ENCODE data around the gene LIPG. TPM values are rescaled to one million over a fixed set of nuclear protein-coding genes. Genes with fewer than 3 reads are reported as not detected.

The LIPG gene
- total RNA-seq, 5 donors from 2014 or later (not counting 1 experiment from before 2014, with no cell fraction given) = 0.22 to 0.76 (median 0.26) TPM; not detected in 2

DNA sequence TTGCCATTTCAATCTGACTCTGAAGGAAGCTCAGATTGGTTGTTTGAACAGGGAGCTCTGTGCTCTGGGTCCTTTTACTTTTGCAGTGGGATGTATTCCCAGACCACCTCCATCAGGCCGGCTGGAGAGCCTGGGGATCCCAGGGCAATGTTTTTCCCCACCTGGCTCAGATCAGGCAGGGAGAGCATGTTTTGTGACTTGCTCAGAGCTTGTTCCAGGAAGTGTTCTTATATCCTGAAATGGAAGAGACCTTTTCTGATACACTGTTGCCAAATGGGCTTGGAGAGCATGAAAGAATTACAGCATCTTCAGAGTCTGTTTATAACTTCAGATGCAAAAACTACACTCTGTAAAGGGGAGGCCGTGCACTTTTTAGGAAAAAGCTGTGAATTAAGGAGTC, 56.0 kb downstream of the LIPG start:
- Histone ChIP-seq H3K4me3 (ENCODE audit: control insufficient read depth in 1 of 2, extremely low read depth in 1 of 2, low read length in 1 of 2) (no peak overlapping the region), H3K27ac (ENCODE audit: low read length) (no peak overlapping the region), H3K9me3 (no peaks in the 10 kb centered on the region), H3K27me3 (replicated peaks in 1 of 2; ENCODE audit: control insufficient read depth in 2 of 2, extremely low read depth in 1 of 2, insufficient read depth in 2 of 2, low read length in 1 of 2) (peaks cover 0 to 26% of the 10 kb centered on the region in 2 experiments), H3K36me3 (ENCODE audit: control insufficient read depth in 2 of 2, extremely low read depth in 1 of 2, insufficient read depth in 1 of 2, low read length in 1 of 2) (no peaks in the 10 kb centered on the region), H3K4me1 (ENCODE audit: control insufficient read depth in 1 of 2, extremely low read depth in 1 of 2, insufficient read depth in 2 of 2, low read length in 2 of 2) (no peaks in the 10 kb centered on the region)
- ATAC-seq (replicated peaks in 1 of 4) = no peak
- Mint-ChIP-seq H3K36me3 (no peaks in the 10 kb centered on the region), H3K9me3 (no peaks in the 10 kb centered on the region), H3K27ac (no peak overlapping the region), H3K4me3 (no peak overlapping the region), H3K27me3 (peaks cover 18 to 21% of the 10 kb centered on the region in 2 donors), H3K4me1 (peaks cover 0 to 2% (median 0%) of the 10 kb centered on the region in 3 donors)
- CTCF ChIA-PET = interaction anchor here in 1 of 2 donors (0.6 kb wide), 1 partner anchor 25 kb away, joined by 4 read pairs; no protein-coding TSS in a partner anchor
- DNase-seq = no peak
- no CpG with 5 or more reads among the region's 2 CpGs for WGBS (ENCODE audit: insufficient coverage)
- POLR2A ChIA-PET = no interaction called here

DNA sequence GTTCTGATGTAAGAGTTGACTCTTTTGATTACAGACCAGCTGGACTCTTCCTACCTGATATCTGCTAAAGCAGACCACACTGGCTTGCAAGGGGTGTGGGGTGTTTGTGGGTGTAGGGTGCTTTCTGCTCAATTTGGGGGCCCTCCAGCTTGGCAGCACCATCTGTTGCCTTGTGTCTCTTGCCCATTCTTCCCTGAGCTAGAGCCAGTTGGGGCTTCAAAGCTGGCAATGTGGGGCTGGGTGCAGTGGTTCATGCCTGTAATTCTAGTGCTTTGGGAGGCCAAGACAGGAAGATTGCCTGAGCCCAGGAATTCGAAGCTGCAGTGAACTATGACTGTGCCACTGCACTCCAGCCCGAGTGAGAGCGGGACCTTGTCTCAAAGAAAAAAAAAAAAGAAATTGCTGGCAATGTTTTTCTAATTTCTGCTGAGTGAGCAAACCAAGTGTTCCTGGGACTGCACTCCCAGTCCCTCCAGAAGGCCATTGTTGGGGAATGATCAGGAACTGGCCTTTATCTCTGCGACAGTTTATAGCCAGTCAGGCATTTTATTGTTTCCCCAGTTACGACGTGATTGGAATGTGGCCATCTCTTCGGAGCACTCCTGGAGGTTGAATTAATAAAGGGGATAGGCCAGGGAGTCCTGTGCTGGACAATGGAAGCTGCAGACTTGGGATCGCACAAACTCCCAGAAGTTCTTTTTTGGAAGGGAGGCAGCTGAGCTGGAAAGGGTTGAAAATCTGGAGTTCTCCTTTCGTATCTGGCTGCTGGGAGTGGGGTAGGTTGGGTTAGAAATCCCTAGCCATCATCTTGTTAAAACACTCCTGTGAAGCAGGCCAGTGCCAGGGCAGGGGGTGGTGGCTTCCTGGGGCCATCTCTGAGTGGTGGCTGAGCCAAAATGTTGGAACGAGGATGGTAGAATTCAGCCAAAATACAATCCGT, 57.2 kb downstream of the LIPG start:
- Mint-ChIP-seq H3K27ac (no peak overlapping the region), H3K4me3 (no peak overlapping the region), H3K27me3 (peaks cover 26% of the 10 kb centered on the region in 2 donors), H3K9me3 (no peaks in the 10 kb centered on the region), H3K4me1 (peaks cover 0 to 2% (median 0%) of the 10 kb centered on the region in 3 donors), H3K36me3 (no peaks in the 10 kb centered on the region)
- Histone ChIP-seq H3K27me3 (replicated peaks in 1 of 2; ENCODE audit: control insufficient read depth in 2 of 2, extremely low read depth in 1 of 2, insufficient read depth in 2 of 2, low read length in 1 of 2) (peaks cover 0 to 17% of the 10 kb centered on the region in 2 experiments), H3K4me3 (ENCODE audit: control insufficient read depth in 1 of 2, extremely low read depth in 1 of 2, low read length in 1 of 2) (no peak overlapping the region), H3K36me3 (ENCODE audit: control insufficient read depth in 2 of 2, extremely low read depth in 1 of 2, insufficient read depth in 1 of 2, low read length in 1 of 2) (no peaks in the 10 kb centered on the region), H3K9me3 (no peaks in the 10 kb centered on the region), H3K27ac (ENCODE audit: low read length) (no peak overlapping the region), H3K4me1 (ENCODE audit: control insufficient read depth in 1 of 2, extremely low read depth in 1 of 2, insufficient read depth in 2 of 2, low read length in 2 of 2) (no peaks in the 10 kb centered on the region)
- ATAC-seq (replicated peaks in 1 of 4) (no peak), DNase-seq (no peak)
- WGBS (ENCODE audit: insufficient coverage) = 92% methylated on average over 5 of the region's 11 CpGs
- CTCF ChIA-PET = interaction anchor here in 1 of 2 donors (0.7 kb wide), 1 partner anchor 212 kb away, joined by 3 read pairs; no protein-coding TSS in a partner anchor
- POLR2A ChIA-PET = no interaction called here

DNA sequence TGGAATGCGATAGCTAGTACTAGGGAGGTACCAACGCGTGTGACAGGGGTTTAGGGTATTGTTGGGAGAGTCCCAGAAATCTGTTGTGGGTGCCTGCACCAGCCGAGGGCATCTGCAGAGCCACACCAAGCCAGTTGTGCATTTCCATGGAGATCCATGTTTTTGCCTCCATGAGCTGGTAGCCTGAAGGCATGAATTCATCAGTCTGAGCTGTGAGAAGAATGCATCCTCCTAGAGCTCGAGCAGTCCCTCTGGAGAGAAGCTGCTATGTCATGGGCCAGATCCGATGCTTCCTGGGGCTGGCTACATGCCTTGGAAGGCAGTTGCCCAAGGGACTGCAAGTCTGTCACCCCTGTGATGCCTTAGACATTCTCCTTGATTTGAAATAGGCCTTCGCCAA, 57.9 kb downstream of the LIPG start:
- H3K27ac ChIP-seq (ENCODE audit: low read length) = no peak overlapping the region
- Mint-ChIP-seq H3K27me3 (peaks cover 25 to 30% of the 10 kb centered on the region in 2 donors), H3K4me1 (peaks cover 0 to 2% (median 0%) of the 10 kb centered on the region in 3 donors), H3K9me3 (no peaks in the 10 kb centered on the region), H3K36me3 (no peaks in the 10 kb centered on the region), H3K4me3 (no peak overlapping the region), H3K27ac (no peak overlapping the region)
- no peaks in the 10 kb centered on the region for H3K9me3 ChIP-seq
- ChIA-PET POLR2A (no interaction called here), CTCF (no interaction called here)
- H3K36me3 ChIP-seq (ENCODE audit: control insufficient read depth in 2 of 2, extremely low read depth in 1 of 2, insufficient read depth in 1 of 2, low read length in 1 of 2) = no peaks in the 10 kb centered on the region
- no peak for DNase-seq
- no peak for ATAC-seq (replicated peaks in 1 of 4)
- no peak overlapping the region for H3K4me3 ChIP-seq (ENCODE audit: control insufficient read depth in 1 of 2, extremely low read depth in 1 of 2, low read length in 1 of 2)
- WGBS (ENCODE audit: insufficient coverage) = 91% methylated on average over 7 of the region's 7 CpGs
- H3K27me3 ChIP-seq (replicated peaks in 1 of 2; ENCODE audit: control insufficient read depth in 2 of 2, extremely low read depth in 1 of 2, insufficient read depth in 2 of 2, low read length in 1 of 2) = peaks cover 0 to 16% of the 10 kb centered on the region in 2 experiments
- no peaks in the 10 kb centered on the region for H3K4me1 ChIP-seq (ENCODE audit: control insufficient read depth in 1 of 2, extremely low read depth in 1 of 2, insufficient read depth in 2 of 2, low read length in 2 of 2)

DNA sequence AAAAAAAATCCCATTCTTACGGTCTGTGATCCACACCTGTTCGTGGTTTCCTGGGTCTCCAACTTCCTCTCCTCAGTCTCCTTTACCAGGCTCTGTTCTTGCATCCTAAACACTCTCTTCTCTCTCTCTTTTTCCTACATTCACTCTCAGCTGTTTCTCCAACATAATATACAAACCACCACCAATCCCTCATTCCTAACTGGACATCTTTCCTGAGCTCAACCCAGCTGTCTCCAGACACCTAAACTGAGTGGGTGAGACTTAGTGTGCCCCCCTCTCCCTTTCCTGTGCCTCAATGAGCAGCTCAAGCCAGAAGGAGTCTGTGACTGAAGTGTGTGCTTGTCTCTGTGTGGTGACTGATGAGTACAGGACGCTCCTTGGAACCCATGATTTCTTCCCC, 59.4 kb downstream of the LIPG start:
- Mint-ChIP-seq H3K4me1 (peaks cover 0 to 2% (median 0%) of the 10 kb centered on the region in 3 donors), H3K9me3 (no peaks in the 10 kb centered on the region), H3K27ac (no peak overlapping the region), H3K36me3 (no peaks in the 10 kb centered on the region), H3K27me3 (peaks cover 22 to 38% of the 10 kb centered on the region in 2 donors), H3K4me3 (no peak overlapping the region)
- H3K4me3 ChIP-seq (ENCODE audit: control insufficient read depth in 1 of 2, extremely low read depth in 1 of 2, low read length in 1 of 2) = no peak overlapping the region
- H3K4me1 ChIP-seq (ENCODE audit: control insufficient read depth in 1 of 2, extremely low read depth in 1 of 2, insufficient read depth in 2 of 2, low read length in 2 of 2) = no peaks in the 10 kb centered on the region
- no peaks in the 10 kb centered on the region for H3K9me3 ChIP-seq
- H3K27ac ChIP-seq (ENCODE audit: low read length) = no peak overlapping the region
- no peak for ATAC-seq (replicated peaks in 1 of 4)
- 13% methylated on average over 2 of the region's 3 CpGs for WGBS (ENCODE audit: insufficient coverage)
- H3K27me3 ChIP-seq (replicated peaks in 1 of 2; ENCODE audit: control insufficient read depth in 2 of 2, extremely low read depth in 1 of 2, insufficient read depth in 2 of 2, low read length in 1 of 2) = peaks cover 0 to 14% of the 10 kb centered on the region in 2 experiments
- no peaks in the 10 kb centered on the region for H3K36me3 ChIP-seq (ENCODE audit: control insufficient read depth in 2 of 2, extremely low read depth in 1 of 2, insufficient read depth in 1 of 2, low read length in 1 of 2)
- CTCF ChIA-PET = interaction anchor here in 1 of 2 donors (0.6 kb wide), 1 partner anchor 240 kb away, joined by 3 read pairs; no protein-coding TSS in a partner anchor
- POLR2A ChIA-PET = interaction anchor here in 1 of 2 donors (0.7 kb wide), 1 partner anchor 829 kb away, joined by 3 read pairs; no protein-coding TSS in a partner anchor
- no peak for DNase-seq

DNA sequence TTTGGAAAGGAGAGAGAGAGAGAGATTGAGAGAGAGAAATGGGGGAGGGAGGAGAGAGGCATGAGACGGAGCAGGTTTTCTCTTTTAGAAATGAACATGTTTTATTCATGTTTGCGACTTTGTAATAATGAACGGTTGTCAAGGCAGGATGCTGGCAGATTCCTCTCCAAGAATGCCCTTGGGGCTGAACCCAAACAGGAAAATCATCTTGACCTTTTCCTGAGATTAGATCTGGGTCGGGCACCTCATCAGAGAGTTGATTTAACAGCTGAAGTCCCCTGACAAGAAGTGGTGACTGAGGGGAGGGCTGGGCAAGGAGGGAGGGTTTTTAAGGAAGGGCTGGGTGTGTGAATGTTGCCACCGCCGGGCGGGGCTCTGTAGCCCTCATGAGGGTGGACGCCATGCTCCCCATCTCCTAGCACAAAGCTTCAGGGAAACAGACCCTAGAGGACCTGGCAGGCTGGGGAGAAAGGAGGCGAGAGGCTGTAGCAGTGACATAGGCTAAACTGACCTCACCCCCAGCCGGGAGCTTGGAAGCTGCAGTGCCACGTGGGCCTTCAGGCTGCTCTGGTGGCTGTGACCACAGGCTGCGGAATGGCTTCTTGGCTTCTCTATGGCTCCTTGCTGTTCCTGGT, 60.0 kb downstream of the LIPG start:
- H3K27ac Mint-ChIP-seq = no peak overlapping the region
- ChIA-PET POLR2A (no interaction called here), CTCF (no interaction called here)
- no peak overlapping the region for H3K27ac ChIP-seq (ENCODE audit: low read length)
- H3K9me3 Mint-ChIP-seq = no peaks in the 10 kb centered on the region
- H3K4me1 ChIP-seq (ENCODE audit: control insufficient read depth in 1 of 2, extremely low read depth in 1 of 2, insufficient read depth in 2 of 2, low read length in 2 of 2) = no peaks in the 10 kb centered on the region
- ATAC-seq (replicated peaks in 1 of 4) (no peak), DNase-seq (no peak)
- H3K4me3 ChIP-seq (ENCODE audit: control insufficient read depth in 1 of 2, extremely low read depth in 1 of 2, low read length in 1 of 2) = no peak overlapping the region
- no peaks in the 10 kb centered on the region for H3K36me3 ChIP-seq (ENCODE audit: control insufficient read depth in 2 of 2, extremely low read depth in 1 of 2, insufficient read depth in 1 of 2, low read length in 1 of 2)
- peaks cover 22 to 39% of the 10 kb centered on the region in 2 donors for H3K27me3 Mint-ChIP-seq
- H3K9me3 ChIP-seq = no peaks in the 10 kb centered on the region
- H3K36me3 Mint-ChIP-seq = no peaks in the 10 kb centered on the region
- H3K27me3 ChIP-seq (replicated peaks in 1 of 2; ENCODE audit: control insufficient read depth in 2 of 2, extremely low read depth in 1 of 2, insufficient read depth in 2 of 2, low read length in 1 of 2) = peaks cover 0 to 18% of the 10 kb centered on the region in 2 experiments
- H3K4me3 Mint-ChIP-seq = no peak overlapping the region
- H3K4me1 Mint-ChIP-seq = peaks cover 0 to 2% (median 0%) of the 10 kb centered on the region in 3 donors
- 68% methylated on average over 5 of the region's 12 CpGs for WGBS (ENCODE audit: insufficient coverage)

DNA sequence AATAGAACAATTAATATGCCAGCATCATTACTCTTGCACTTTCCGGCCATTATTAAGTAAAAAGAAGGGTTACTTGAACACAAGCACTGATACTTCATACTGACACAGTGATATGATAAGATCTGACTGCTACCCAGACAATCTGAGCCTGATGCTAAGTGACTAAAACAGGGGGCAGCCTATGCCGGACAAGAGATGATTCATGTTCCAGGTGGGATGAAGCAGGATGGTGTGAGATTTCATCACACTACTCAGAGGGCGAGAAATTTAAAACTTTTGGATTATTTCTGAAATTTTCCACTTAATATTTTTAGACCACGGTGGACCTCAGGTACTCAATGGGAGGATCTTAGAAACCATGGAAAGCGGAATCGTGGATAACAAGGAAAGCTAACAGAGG, 61.7 kb downstream of the LIPG start:
- Mint-ChIP-seq H3K36me3 (no peaks in the 10 kb centered on the region), H3K9me3 (no peaks in the 10 kb centered on the region)

More for the DNA sequence above, 61.7 kb downstream of the LIPG start:
- H3K36me3 ChIP-seq (ENCODE audit: control insufficient read depth in 2 of 2, extremely low read depth in 1 of 2, insufficient read depth in 1 of 2, low read length in 1 of 2) = no peaks in the 10 kb centered on the region
- ChIA-PET CTCF (interaction anchor here in 1 of 2 donors (0.7 kb wide), 1 partner anchor 1432 kb away, joined by 5 read pairs; no protein-coding TSS in a partner anchor), POLR2A (no interaction called here)
- ATAC-seq (replicated peaks in 1 of 4) (no peak), DNase-seq (no peak)
- peaks cover 0 to 21% of the 10 kb centered on the region in 2 experiments for H3K27me3 ChIP-seq (replicated peaks in 1 of 2; ENCODE audit: control insufficient read depth in 2 of 2, extremely low read depth in 1 of 2, insufficient read depth in 2 of 2, low read length in 1 of 2)
- Mint-ChIP-seq H3K4me1 (peaks cover 0 to 2% (median 0%) of the 10 kb centered on the region in 3 donors), H3K27ac (no peak overlapping the region), H3K27me3 (peaks cover 22 to 40% of the 10 kb centered on the region in 2 donors), H3K4me3 (no peak overlapping the region)
- no peak overlapping the region for H3K27ac ChIP-seq (ENCODE audit: low read length)
- no peaks in the 10 kb centered on the region for H3K9me3 ChIP-seq
- H3K4me1 ChIP-seq (ENCODE audit: control insufficient read depth in 1 of 2, extremely low read depth in 1 of 2, insufficient read depth in 2 of 2, low read length in 2 of 2) = no peaks in the 10 kb centered on the region
- WGBS (ENCODE audit: insufficient coverage) = 100% methylated on average over 2 of the region's 6 CpGs
- no peak overlapping the region for H3K4me3 ChIP-seq (ENCODE audit: control insufficient read depth in 1 of 2, extremely low read depth in 1 of 2, low read length in 1 of 2)

Data from T-cell (primary cell).